Mucosa of descending colon (tissue), 3 donors: ENCODE results near the gene HMGCS1. TPM values are rescaled to one million over a fixed set of nuclear protein-coding genes. Genes with fewer than 3 reads are reported as not detected.
A peak's percentile ranks its signal among the peaks of the same experiment; 100 is the strongest.
"Not testable (repeated sequence)": the region's sequence is repeated elsewhere in the genome, so short reads cannot be mapped to it uniquely, and the experiment has no call there.

Experiments used
- ATAC-seq: fragments of 200-7000 bp; cut with Tn5 transposase; one replicate; pipeline ENCODE4 v1.9.1; 2020; ENCODE audit warnings: mild to moderate bottlenecking, moderate library complexity
- DNase-seq, 3 donors: peaks; one replicate each; pipeline ENCODE4 v3.0.0-alpha.2; 2020
- H3K36me3 ChIP-seq: fragments of 200-600 bp; one replicate; pipeline ENCODE4 v1.8.0; 2021; ENCODE audit warnings: low read depth, mild to moderate bottlenecking
- H3K4me1 ChIP-seq: fragments of 200-600 bp; one replicate; pipeline ENCODE4 v1.8.0; 2021; ENCODE audit warnings: low read depth, mild to moderate bottlenecking
- H3K4me3 ChIP-seq: fragments of 200-600 bp; one replicate; pipeline ENCODE4 v1.8.0; 2021; ENCODE audit warnings: mild to moderate bottlenecking
- H3K9me3 ChIP-seq: fragments of 200-600 bp; one replicate; pipeline ENCODE4 v1.8.0; 2021; ENCODE audit warnings: mild to moderate bottlenecking
- intact Hi-C, 2 donors: fragments of 100-400 bp; cut with DNase I in 1 of 2; cut with micrococcal nuclease in 1 of 2; formaldehyde crosslinking; loops; one replicate each; pipeline versions ENCODE4 v1.11.0 to v1.11.1; 2022; cut with DNase I, micrococcal nuclease
- total RNA-seq, 3 donors: library from RNA; stranded (reverse); fragmentation: NEBNext Ultra II Directional in 2 of 3; extraction: Animal tissue kit (Norgen Biotek cat#: 25700) in 2 of 3; gene quantifications; one replicate each; pipeline versions ENCODE4 v1.2.1 to v1.2.4, GENCODE V29; 2021 to 2023
- TF ChIP-seq, protein P1 (sequence below): fragments of 200-600 bp; IDR thresholded peaks from one replicate; pipeline ENCODE4 v1.8.0; 2022; ENCODE audit warnings: antibody characterized with exemption, mild to moderate bottlenecking
- donor health status: DM: no; HTN: no; CAD: no; lungs with moderate emphysema.
- donor health status: DM: no; HTN: no; CAD: no.
- donor health status: DM: no; HTN: yes; CAD: no.

Gene HMGCS1
- total RNA-seq, 3 donors from 2014 or later, result 69.6 to 176 (median 151) TPM

DNA sequence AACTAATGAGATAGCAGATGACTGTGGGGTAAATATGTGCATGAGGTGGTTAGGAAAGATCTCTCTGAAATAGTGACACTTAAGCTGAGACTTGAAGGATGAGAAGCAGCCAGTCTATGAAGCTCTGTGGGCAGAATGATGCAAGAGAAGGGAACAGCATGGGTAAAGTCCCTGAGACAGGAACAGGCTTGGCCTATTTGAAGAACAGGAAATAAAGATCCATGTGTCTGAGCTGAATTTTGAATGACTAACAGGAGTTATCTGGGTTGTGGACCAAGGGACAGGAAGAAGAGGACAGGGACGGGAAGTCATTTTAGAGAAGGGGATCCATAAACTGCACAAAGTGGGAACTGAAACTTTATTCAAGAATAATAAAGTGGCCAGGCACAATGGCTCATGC, 25.6 kb upstream of the HMGCS1 start:
- DNase-seq, result no peak
- TF ChIP-seq, protein P1, sequence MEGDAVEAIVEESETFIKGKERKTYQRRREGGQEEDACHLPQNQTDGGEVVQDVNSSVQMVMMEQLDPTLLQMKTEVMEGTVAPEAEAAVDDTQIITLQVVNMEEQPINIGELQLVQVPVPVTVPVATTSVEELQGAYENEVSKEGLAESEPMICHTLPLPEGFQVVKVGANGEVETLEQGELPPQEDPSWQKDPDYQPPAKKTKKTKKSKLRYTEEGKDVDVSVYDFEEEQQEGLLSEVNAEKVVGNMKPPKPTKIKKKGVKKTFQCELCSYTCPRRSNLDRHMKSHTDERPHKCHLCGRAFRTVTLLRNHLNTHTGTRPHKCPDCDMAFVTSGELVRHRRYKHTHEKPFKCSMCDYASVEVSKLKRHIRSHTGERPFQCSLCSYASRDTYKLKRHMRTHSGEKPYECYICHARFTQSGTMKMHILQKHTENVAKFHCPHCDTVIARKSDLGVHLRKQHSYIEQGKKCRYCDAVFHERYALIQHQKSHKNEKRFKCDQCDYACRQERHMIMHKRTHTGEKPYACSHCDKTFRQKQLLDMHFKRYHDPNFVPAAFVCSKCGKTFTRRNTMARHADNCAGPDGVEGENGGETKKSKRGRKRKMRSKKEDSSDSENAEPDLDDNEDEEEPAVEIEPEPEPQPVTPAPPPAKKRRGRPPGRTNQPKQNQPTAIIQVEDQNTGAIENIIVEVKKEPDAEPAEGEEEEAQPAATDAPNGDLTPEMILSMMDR, result no peak
- intact Hi-C loops, result no loop called here
- Histone ChIP-seq H3K9me3 (peaks cover 21% of the 10 kb centered on the region), H3K4me3 (no peak overlapping the region), H3K36me3 (no peaks in the 10 kb centered on the region), H3K4me1 (no peaks in the 10 kb centered on the region)
- ATAC-seq, result peak; percentile 17

DNA sequence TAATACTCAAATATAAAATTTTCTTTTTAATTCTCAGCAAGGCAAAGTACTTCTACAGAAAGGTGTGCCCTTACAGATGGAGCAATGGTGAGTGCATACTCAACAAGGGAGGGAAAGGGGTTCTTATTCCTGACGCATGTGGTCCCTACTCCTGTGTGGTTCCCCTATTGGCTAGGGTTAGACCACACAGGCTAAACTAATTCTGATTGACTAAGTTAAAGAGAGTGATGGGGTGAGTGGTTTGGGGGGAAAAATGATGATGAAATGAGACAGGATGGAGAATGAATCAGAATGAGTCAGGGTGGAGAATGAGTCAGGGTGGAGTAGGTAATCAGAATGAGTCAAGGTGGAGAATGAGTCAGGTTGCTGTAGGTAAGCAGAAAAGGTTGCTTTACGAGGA, 22.9 kb upstream of the HMGCS1 start:
- Histone ChIP-seq H3K4me1 (no peaks in the 10 kb centered on the region), H3K9me3 (peaks cover 17% of the 10 kb centered on the region), H3K4me3 (no peak overlapping the region), H3K36me3 (no peaks in the 10 kb centered on the region)
- intact Hi-C loops, result no loop called here
- DNase-seq (no peak), ATAC-seq (peak; percentile 18)
- TF ChIP-seq, protein P1, result no peak

DNA sequence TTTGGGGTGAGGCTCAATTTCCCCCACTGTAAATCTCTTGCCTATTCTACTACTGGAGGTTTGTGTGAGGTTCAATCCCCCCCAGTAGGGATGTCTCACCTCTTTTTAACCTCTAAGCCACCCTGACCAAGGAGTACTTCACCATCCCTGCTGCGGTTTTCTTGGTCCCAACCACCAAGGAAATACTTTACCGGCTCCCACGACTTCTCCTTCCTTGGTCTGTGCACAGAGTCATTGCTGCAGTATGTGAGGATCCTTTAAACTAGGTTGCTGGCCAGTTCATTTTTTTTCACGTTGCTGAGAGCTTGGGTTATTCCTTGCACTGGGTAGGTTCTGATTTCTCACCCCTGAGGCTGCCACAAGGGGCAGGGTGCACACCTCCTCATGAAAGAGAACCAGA, 22.5 kb upstream of the HMGCS1 start:
- H3K9me3 ChIP-seq, result peaks cover 13% of the 10 kb centered on the region
- TF ChIP-seq, protein P1, result no peak
- no peaks in the 10 kb centered on the region for H3K4me1 ChIP-seq
- H3K4me3 ChIP-seq, result no peak overlapping the region
- ATAC-seq, result no peak
- intact Hi-C loops, result no loop called here
- DNase-seq, result no peak
- H3K36me3 ChIP-seq, result no peaks in the 10 kb centered on the region

DNA sequence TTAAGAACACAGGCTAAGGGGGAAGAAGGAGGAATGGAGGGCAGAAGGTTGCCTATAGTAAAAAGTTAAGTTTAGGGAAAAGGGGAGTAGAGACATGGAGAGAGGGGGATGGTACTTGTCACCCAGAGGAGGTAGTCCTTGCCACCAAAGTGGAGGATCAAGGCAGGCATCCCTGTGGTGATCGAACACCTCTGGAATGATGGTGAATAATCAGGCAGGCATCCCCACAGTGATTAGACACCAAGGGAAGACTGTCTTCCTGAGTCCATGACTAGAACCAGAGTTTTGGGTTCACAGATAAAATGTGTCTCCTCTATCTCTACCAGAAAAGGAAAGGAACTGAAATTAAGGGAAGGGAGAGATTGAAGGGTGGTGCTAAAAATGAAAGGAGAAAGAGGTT, 19.2 kb upstream of the HMGCS1 start:
- intact Hi-C loops, result no loop called here

DNA sequence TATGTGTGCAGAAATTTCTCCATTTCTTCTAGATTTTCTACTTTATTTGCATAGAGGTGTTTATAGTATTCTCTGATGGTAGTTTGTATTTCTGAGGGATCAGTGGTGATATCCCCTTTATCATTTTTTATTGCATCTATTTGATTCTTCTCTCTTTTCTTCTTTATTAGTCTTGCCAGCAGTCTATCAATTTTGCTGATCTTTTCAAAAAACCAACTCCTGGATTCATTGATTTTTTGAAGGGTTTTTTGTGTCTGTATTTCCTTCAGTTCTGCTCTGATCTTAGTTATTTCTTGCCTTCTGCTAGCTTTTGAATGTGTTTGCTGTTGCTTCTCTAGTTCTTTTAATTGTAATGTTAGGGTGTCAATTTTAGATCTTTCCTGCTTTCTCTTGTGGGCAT, 12.4 kb upstream of the HMGCS1 start:
- ATAC-seq, H3K4me3 ChIP-seq: not testable (repeated sequence)

More for the DNA sequence above, 19.2 kb upstream of the HMGCS1 start:
- Histone ChIP-seq H3K36me3 (no peaks in the 10 kb centered on the region), H3K4me1 (no peaks in the 10 kb centered on the region), H3K9me3 (peaks cover 10% of the 10 kb centered on the region), H3K4me3 (no peak overlapping the region)
- TF ChIP-seq, protein P1, result no peak
- ATAC-seq (no peak), DNase-seq (no peak)

DNA sequence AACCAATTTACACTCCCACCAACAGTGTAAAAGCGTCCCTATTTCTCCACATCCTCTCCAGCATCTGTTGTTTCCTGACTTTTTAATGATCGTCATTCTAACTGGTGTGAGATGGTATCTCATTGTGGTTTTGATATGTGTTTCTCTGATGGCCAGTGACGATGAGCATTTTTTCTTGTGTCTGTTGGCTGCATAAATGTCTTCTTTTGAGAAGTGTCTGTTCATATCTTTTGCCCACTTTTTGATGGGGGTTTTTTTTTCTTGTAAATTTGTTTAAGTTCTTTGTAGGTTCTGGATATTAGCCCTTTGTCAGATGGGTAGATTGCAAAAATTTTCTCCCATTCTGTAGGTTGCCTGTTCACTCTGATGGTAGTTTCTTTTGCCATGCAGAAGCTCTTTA, 10.3 kb upstream of the HMGCS1 start:
- H3K4me1 ChIP-seq, H3K36me3 ChIP-seq, DNase-seq, ATAC-seq, H3K9me3 ChIP-seq, H3K4me3 ChIP-seq, intact Hi-C loops: not testable (repeated sequence)

More for the DNA sequence above, 12.4 kb upstream of the HMGCS1 start:
- H3K9me3 ChIP-seq, intact Hi-C loops, H3K4me1 ChIP-seq, DNase-seq, H3K36me3 ChIP-seq: not testable (repeated sequence)

DNA sequence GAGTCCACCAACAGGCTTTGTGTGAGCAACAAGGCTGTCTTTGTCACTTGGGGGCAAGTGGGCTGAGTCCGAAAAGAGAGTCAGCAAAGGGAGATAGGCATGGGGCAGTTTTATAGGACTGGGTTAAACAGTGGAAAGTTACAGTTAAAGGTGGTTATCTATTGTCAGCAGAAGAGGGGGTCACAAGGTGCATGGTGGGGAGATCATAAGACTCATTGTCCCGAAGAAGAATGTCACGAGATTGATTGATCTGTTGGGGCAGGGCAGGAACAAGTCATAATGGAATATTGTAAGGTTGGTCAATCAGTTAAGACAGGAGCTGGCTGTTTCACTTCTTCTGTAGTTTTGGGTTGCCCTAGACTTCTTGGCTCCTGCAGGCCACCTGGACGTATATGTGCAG, 7.6 kb upstream of the HMGCS1 start:
- DNase-seq (no peak), ATAC-seq (no peak)
- H3K4me3 ChIP-seq, result no peak overlapping the region
- no peaks in the 10 kb centered on the region for H3K36me3 ChIP-seq
- intact Hi-C loops, result no loop called here
- H3K4me1 ChIP-seq, result no peaks in the 10 kb centered on the region
- TF ChIP-seq, protein P1, result no peak
- H3K9me3 ChIP-seq, result no peaks in the 10 kb centered on the region
